Heart left ventricle (tissue), 16 donors: Measurements from ENCODE around the gene HCRTR2. TPM values are rescaled to one million over a fixed set of nuclear protein-coding genes. Genes with fewer than 3 reads are reported as not detected.
"Not testable (repeated sequence)": the region's sequence is repeated elsewhere in the genome, so short reads cannot be mapped to it uniquely, and the experiment has no call there.

Experiments
- ATAC-seq, 4 donors: fragments of 200-7000 bp; cut with Tn5 transposase; one replicate each; pipeline ENCODE4 v1.9.1; 2020 to 2022; ENCODE audit warnings: moderate library complexity in 4 of 4, mild to moderate bottlenecking in 3 of 4, moderate number of reproducible peaks in 1 of 4
- DNase-seq, 5 donors: peaks; one replicate each; pipeline ENCODE4 v3.0.0-alpha.2; 2020
- H3K27ac ChIP-seq, 12 donors: fragments of 200-600 bp; sonication (generic) in 4 of 12; one replicate each; pipeline versions ENCODE4 v1.5.0 to v1.8.0; 2016 to 2022; ENCODE audit warnings: mild to moderate bottlenecking in 2 of 12
- H3K27me3 ChIP-seq, 9 donors: fragments of 200-600 bp; sonication (generic) in 2 of 9; one replicate each; pipeline versions ENCODE4 v1.5.1 to v1.8.0; 2016 to 2022; ENCODE audit warnings: mild to moderate bottlenecking in 3 of 9
- H3K36me3 ChIP-seq, 9 donors: fragments of 200-600 bp; sonication (generic) in 2 of 9; one replicate each; pipeline versions ENCODE4 v1.5.0 to v1.8.0; 2018 to 2022; ENCODE audit warnings: mild to moderate bottlenecking in 2 of 9
- H3K4me1 ChIP-seq, 12 donors: fragments of 200-600 bp; sonication (generic) in 4 of 12; one replicate each; pipeline versions ENCODE4 v1.5.0 to v1.8.0; 2016 to 2022; ENCODE audit warnings: mild to moderate bottlenecking in 3 of 12
- H3K4me3 ChIP-seq, 12 donors: fragments of 200-600 bp; sonication (generic) in 4 of 12; one replicate each; pipeline versions ENCODE4 v1.5.0 to v1.8.0; 2017 to 2022; ENCODE audit warnings: mild to moderate bottlenecking in 9 of 12, moderate library complexity in 4 of 12
- H3K9me3 ChIP-seq, 12 donors: fragments of 200-600 bp; sonication (generic) in 4 of 12; one replicate each; pipeline versions ENCODE4 v1.5.0 to v1.8.0; 2016 to 2022; ENCODE audit warnings: mild to moderate bottlenecking in 1 of 12
- CTCF ChIP-seq, 12 donors: fragments of 200-600 bp; sonication (generic) in 4 of 12; IDR thresholded peaks; one replicate each; pipeline versions ENCODE4 v1.5.0 to v1.8.0; 2018 to 2022; ENCODE audit warnings: antibody characterized with exemption in 12 of 12, mild to moderate bottlenecking in 5 of 12
- POLR2A ChIP-seq, 2 donors: fragments of 450-650 bp; IDR thresholded peaks; one replicate each; pipeline ENCODE4 v1.6.1; 2017; ENCODE audit warnings: antibody characterized with exemption in 2 of 2, mild to moderate bottlenecking in 2 of 2, moderate library complexity in 2 of 2
- WGBS, 4 donors: extraction: QIAGEN DNeasy Blood & Tissue Kit in 2 of 4; methylation state at CpG; one replicate each; pipeline versions ENCODE4 v1.1.5 to v1.1.7; 2013 to 2018; 5-methylcytosine and 5-hydroxymethylcytosine counted together
- intact Hi-C, 10 donors: fragments of 100-400 bp; cut with DNase I; formaldehyde crosslinking; loops; one replicate each; pipeline versions ENCODE4 v1.11.1 to v1.14.2; 2022
- polyA plus RNA-seq, 2 donors: library from polyadenylated mRNA; stranded (reverse); fragments of 200-250 nt; gene quantifications; one replicate each; pipeline ENCODE4 v1.2.3, GENCODE V29; 2013
- total RNA-seq, 9 donors: library from RNA; depleted of rRNA in 2 of 9; stranded (reverse); fragments of >200 nt in 2 of 9; fragmentation: NEBNext Ultra II Directional in 3 of 9; extraction: Animal tissue kit (Norgen Biotek cat#: 25700) in 3 of 9; gene quantifications; one replicate each; pipeline versions ENCODE4 v1.1.0 to v1.2.4, GENCODE V29; 2016 to 2023
- donor health status: ischemic (EF 13 %, LVEDD 7.1; RV severe dilation, severe dysfunction).
- donor health status: healthy with polysubstance abuse.
- donor health status: DM: no; HTN: yes; CAD: no.
- donor health status: DM: no; HTN: no; CAD: no.
- donor health status: ischemic (EF 25% LVEDD 6.9; RV normal size, moderate dysfunction).
- donor health status: ischemic (EF 25% LVEDD 5.7; RV mildly dilated, moderate dysfunction).
- donor health status: healthy.
- donor health status: DM: yes; HTN: yes; CAD: no.
- donor health status: ischemic (EF 35%, LVEDD 5.7; RV mildly dilated, moderate dysfunction).
- donor health status: nonischemic (EF 11% LVEDD 7.7; RV severe dilation, severe dysfunction).
- donor health status: DM: yes; HTN: yes; CAD: no.
- donor health status: PGD.
- donor health status: ischemic (EF 29% LVEDD 5.4; RV normal size, mild dysfunction).
- donor health status: nonischemic (EF 23%, LVEDD 6.1; RV moderate dilation, normal function).

HCRTR2 gene
- total and polyA plus RNA-seq, 11 donors = 0.08 TPM; not detected in 10

GRCh38 chr6:55286824-55287223 is 112.5 kb downstream of the HCRTR2 start:
- ATAC-seq (no peak), DNase-seq (no peak)
- Histone ChIP-seq H3K9me3 (no peaks in the 10 kb centered on the region), H3K27me3 (no peaks in the 10 kb centered on the region), H3K4me3 (no peak overlapping the region), H3K27ac (no peak overlapping the region), H3K4me1 (no peaks in the 10 kb centered on the region), H3K36me3 (no peaks in the 10 kb centered on the region)
- intact Hi-C loops = no loop called here
- 66 to 82% (median 78%) methylated on average over 2 of the region's 2 CpGs for WGBS, 4 donors
- TF ChIP-seq CTCF (IDR thresholded peaks at IDR 0.05) (no peak), POLR2A (IDR thresholded peaks at IDR 0.05) (no peak)

GRCh38 chr6:55290736-55291135 is 116.4 kb downstream of the HCRTR2 start:
- H3K27me3 ChIP-seq = no peaks in the 10 kb centered on the region
- H3K4me1 ChIP-seq = no peaks in the 10 kb centered on the region
- DNase-seq = no peak
- intact Hi-C loops = loop anchor here in 1 of 10 donors (10.0 kb wide), 1 partner anchor 144 kb away; no protein-coding TSS in a partner anchor
- H3K4me3 ChIP-seq = no peak overlapping the region
- no peaks in the 10 kb centered on the region for H3K9me3 ChIP-seq
- no peak overlapping the region for H3K27ac ChIP-seq
- no peaks in the 10 kb centered on the region for H3K36me3 ChIP-seq
- no peak for TF ChIP-seq CTCF (IDR thresholded peaks at IDR 0.05)
- no peak for TF ChIP-seq POLR2A (IDR thresholded peaks at IDR 0.05)
- 77 to 91% (median 82%) methylated on average over 2 of the region's 2 CpGs for WGBS, 4 donors
- ATAC-seq = no peak

- no peak overlapping the region for H3K27ac ChIP-seq
- DNase-seq (no peak), ATAC-seq (no peak)
- no peaks in the 10 kb centered on the region for H3K27me3 ChIP-seq
- WGBS, 4 donors = 47 to 59% (median 56%) methylated on average over 2 of the region's 2 CpGs
- peaks cover 0 to 14% (median 0%) of the 10 kb centered on the region in 12 donors for H3K9me3 ChIP-seq
- no peaks in the 10 kb centered on the region for H3K36me3 ChIP-seq
- H3K4me3 ChIP-seq = no peak overlapping the region
- TF ChIP-seq POLR2A (IDR thresholded peaks at IDR 0.05) (no peak), CTCF (IDR thresholded peaks at IDR 0.05) (peak in 3 of 12 donors; percentile 9 to 34 (median 13))
- intact Hi-C loops = loop anchor here in 1 of 10 donors (10.0 kb wide), 1 partner anchor 142 kb away; no protein-coding TSS in a partner anchor
- no peaks in the 10 kb centered on the region for H3K4me1 ChIP-seq
Measured at GRCh38 chr6:55293116-55293515, 118.8 kb downstream of the HCRTR2 start.

GRCh38 chr6:55297214-55297613 is 122.9 kb downstream of the HCRTR2 start:
- WGBS, 4 donors = 87 to 92% (median 87%) methylated on average over 3 of the region's 3 CpGs
- not testable (repeated sequence) for DNase-seq, ATAC-seq, H3K27me3 ChIP-seq, H3K4me3 ChIP-seq, H3K36me3 ChIP-seq, H3K4me1 ChIP-seq, H3K27ac ChIP-seq
- intact Hi-C loops = loop anchor here in 1 of 10 donors (10.0 kb wide), 1 partner anchor 138 kb away; no protein-coding TSS in a partner anchor
- peaks cover 0 to 14% (median 0%) of the 10 kb centered on the region in 12 donors for H3K9me3 ChIP-seq
